ENCODE data around the gene VAMP8.

- TF ChIP-seq CHD2 (IDR thresholded peaks at IDR 0.05; ENCODE audit: low read length) = no peak
- TF ChIP-seq YY1 (IDR thresholded peaks at IDR 0.05; ENCODE audit: low read depth, low read length) = no peak
- no peak for TF ChIP-seq TAF7 (optimal IDR thresholded peaks at IDR 0.05; ENCODE audit: borderline replicate concordance, low read depth, low read length)
- TF ChIP-seq CTCF (IDR thresholded peaks at IDR 0.05; ENCODE audit: control extremely low read depth in 1 of 3, insufficient read depth in 1 of 3, low read depth in 1 of 3, low read length in 3 of 3) = no peak
- TF ChIP-seq BCL11A (IDR thresholded peaks at IDR 0.05; ENCODE audit: low read depth in 2 of 2, low read length in 2 of 2) = no peak
- no peak for TF ChIP-seq SP1 (IDR thresholded peaks at IDR 0.05; ENCODE audit: low read depth, low read length)
- TF ChIP-seq CEBPB (IDR thresholded peaks at IDR 0.05; ENCODE audit: low read depth, low read length) = no peak
- no peak for TF ChIP-seq GTF2F1 (IDR thresholded peaks at IDR 0.05; ENCODE audit: borderline replicate concordance, low read depth, low read length)
- no peak for TF ChIP-seq POLR2A (IDR thresholded peaks at IDR 0.05; ENCODE audit: control extremely low read depth in 1 of 2, low read depth in 2 of 2, low read length in 2 of 2)
- TF ChIP-seq EZH2 (IDR thresholded peaks at IDR 0.05; ENCODE audit: low read depth, low read length, severe bottlenecking) = no peak
- TF ChIP-seq SIRT6 (IDR thresholded peaks at IDR 0.05; ENCODE audit: low read length) = no peak
Measured at GRCh38 chr2:85599468-85600234, 22.3 kb downstream of the VAMP8 start.

Data from H1 (cell line).